PC-3 (cell line): ENCODE measurements around the gene CEBPA. TPM values are rescaled to one million over a fixed set of nuclear protein-coding genes. Genes with fewer than 3 reads are reported as not detected.

Experiments used
- ATAC-seq: fragments of 200-7000 bp; cut with Tn5 transposase; 2 replicates; pipeline ENCODE4 v1.9.1; 2020; ENCODE audit warnings: mild to moderate bottlenecking, moderate library complexity
- Bru-seq: library from RNA; stranded (reverse); fragments of 400-500 nt; gene quantifications from one replicate; lab custom pipeline; 2021; lab: Mats Ljungman, UMichigan
- BruChase-seq, 2 experiments: library from RNA; stranded (reverse); fragments of 400-500 nt; gene quantifications; one replicate each; lab custom pipeline; 2021; lab: Mats Ljungman, UMichigan
- BruUV-seq: library from RNA; stranded (reverse); fragments of 400-500 nt; replicated peaks from 2 replicates; lab custom pipeline; 2021; lab: Mats Ljungman, UMichigan
- CTCF ChIA-PET: fragments of 300-600 bp; sonication (Branson Sonifier 250); formaldehyde crosslinking; loops from one replicate; lab custom pipeline; 2022; ENCODE audit warnings: antibody characterized with exemption; lab: Charles Lee
- POLR2A ChIA-PET: fragments of 300-600 bp; sonication (Branson Sonifier 250); formaldehyde crosslinking; loops from one replicate; lab custom pipeline; 2022; ENCODE audit warnings: antibody characterized with exemption; ENCODE audit not compliant: unreplicated experiment; lab: Charles Lee
- DNase-seq: peaks from one replicate; pipeline ENCODE4 v3.0.0-alpha.2; 2015
- H2AFZ ChIP-seq: fragments of 300-600 bp; sonication (generic); 2 replicates; pipeline ENCODE4 v1.6.0; 2016; ENCODE audit warnings: antibody characterized with exemption, low read length
- H3F3A ChIP-seq: fragments of 300-600 bp; sonication (generic); one replicate; pipeline ENCODE4 v1.6.0; 2017; ENCODE audit warnings: antibody characterized with exemption, low read length, control low read depth, mild to moderate bottlenecking; ENCODE audit not compliant: unreplicated experiment
- H3K27ac ChIP-seq: fragments of 300-600 bp; sonication (generic); 2 replicates; pipeline ENCODE4 v1.5.1; 2016; ENCODE audit warnings: mild to moderate bottlenecking, low read length
- H3K27me3 ChIP-seq: fragments of 300-600 bp; sonication (generic); 2 replicates; pipeline ENCODE4 v1.6.1; 2016; ENCODE audit warnings: low read length, mixed read lengths
- H3K36me3 ChIP-seq: fragments of 300-600 bp; sonication (generic); 2 replicates; pipeline ENCODE4 v1.6.1; 2016; ENCODE audit warnings: low read depth, mixed run types, low read length, mixed read lengths
- H3K4me1 ChIP-seq: fragments of 300-600 bp; sonication (generic); 2 replicates; pipeline ENCODE4 v1.5.1; 2016; ENCODE audit warnings: low read length; ENCODE audit not compliant: insufficient read depth
- H3K4me2 ChIP-seq: fragments of 300-600 bp; sonication (generic); 2 replicates; pipeline ENCODE4 v1.6.0; 2016; ENCODE audit warnings: low read length
- H3K4me3 ChIP-seq: fragments of 300-600 bp; sonication (generic); 2 replicates; pipeline ENCODE4 v1.5.1; 2016; ENCODE audit warnings: mild to moderate bottlenecking, low read length, mixed read lengths
- H3K79me2 ChIP-seq: fragments of 300-600 bp; sonication (generic); 2 replicates; pipeline ENCODE4 v1.6.1; 2017; ENCODE audit warnings: low read length, mixed read lengths
- H3K9ac ChIP-seq: fragments of 300-600 bp; sonication (generic); 2 replicates; pipeline ENCODE4 v1.6.0; 2016; ENCODE audit warnings: mild to moderate bottlenecking, low read length
- H3K9me2 ChIP-seq: fragments of 300-600 bp; sonication (generic); replicated peaks from 2 replicates; pipeline ENCODE4 v1.6.1; 2016; ENCODE audit warnings: mixed run types, low read length, mixed read lengths
- H3K9me3 ChIP-seq: fragments of 300-600 bp; sonication (generic); 2 replicates; pipeline ENCODE4 v1.6.1; 2016; ENCODE audit warnings: low read length, mixed read lengths
- H4K20me1 ChIP-seq: fragments of 300-600 bp; sonication (generic); 2 replicates; pipeline ENCODE4 v1.6.1; 2016; ENCODE audit warnings: low read length, mixed read lengths
- EZH2 ChIP-seq: fragments of 300-600 bp; sonication (generic); IDR thresholded peaks from one replicate; pipeline ENCODE4 v1.6.1; 2017; ENCODE audit warnings: antibody characterized with exemption, mild to moderate bottlenecking, low read length; ENCODE audit not compliant: unreplicated experiment
- EZH2phosphoT487 ChIP-seq: fragments of 300-600 bp; sonication (generic); IDR thresholded peaks from 2 replicates; pipeline ENCODE4 v1.6.1; 2018; ENCODE audit warnings: mild to moderate bottlenecking, antibody characterized with exemption, low read length, borderline replicate concordance
- intact Hi-C: fragments of 100-400 bp; cut with micrococcal nuclease; formaldehyde crosslinking; loops from 2 replicates; pipeline ENCODE4 v1.9.0; 2023
- long read RNA-seq: library from polyadenylated mRNA; unstranded; transcript quantifications from one replicate; pipeline ENCODE4 v2.0.0, GENCODE V29; 2021; ENCODE audit not compliant: unreplicated experiment
- total RNA-seq: library from RNA; depleted of rRNA; stranded (reverse); fragments of >200 nt; gene quantifications from 2 replicates; pipeline ENCODE4 v1.2.3, GENCODE V29; 2014; rRNA removed
- TF ChIP-seq, protein P1 (sequence below): fragments of 300-600 bp; sonication (generic); conservative IDR thresholded peaks from 2 replicates; pipeline ENCODE4 v1.5.1; 2017; ENCODE audit warnings: antibody characterized with exemption, low read depth, mild to moderate bottlenecking, low read length

The CEBPA gene
- total RNA-seq = 2.9 and 6.3 TPM in 2 replicates
- percentile 24 among the genes with signal in this experiment for Bru-seq, nascent RNA
- BruChase-seq, experiment 1, labeled RNA remaining after a 6-hour chase = percentile 24 among the genes with signal in this experiment
- BruChase-seq, experiment 2, labeled RNA remaining after a 2-hour chase = percentile 31 among the genes with signal in this experiment
- long read RNA-seq, partial matches to known transcripts = 0 of 2 reads
- long read RNA-seq, other reads (novel, unspliced or antisense) = 0 of 2 reads

- Histone ChIP-seq H3K27ac (no peak within 1 kb of the TSS), H3F3A (no peaks in the 10 kb centered on the region), H3K4me1 (peaks cover 5% of the 10 kb centered on the region; the same call in 1 of the 2 replicates), H3K4me2 (peak within 1 kb of the TSS; percentile 95), H3K4me3 (peak within 1 kb of the TSS; percentile 71), H2AFZ (peak within 1 kb of the TSS; percentile 93), H3K27me3 (peaks cover 11% of the 10 kb centered on the region), H3K9ac (peak within 1 kb of the TSS; percentile 60), H3K9me2 (no peaks in the 10 kb centered on the region), H3K9me3 (no peaks in the 10 kb centered on the region), H3K79me2 (no peaks in the 10 kb centered on the region), H3K36me3 (no peaks in the 10 kb centered on the region), H4K20me1 (no peaks in the 10 kb centered on the region)
- TF ChIP-seq EZH2phosphoT487 (no peak), EZH2 (no peak)
- TF ChIP-seq, protein P1, sequence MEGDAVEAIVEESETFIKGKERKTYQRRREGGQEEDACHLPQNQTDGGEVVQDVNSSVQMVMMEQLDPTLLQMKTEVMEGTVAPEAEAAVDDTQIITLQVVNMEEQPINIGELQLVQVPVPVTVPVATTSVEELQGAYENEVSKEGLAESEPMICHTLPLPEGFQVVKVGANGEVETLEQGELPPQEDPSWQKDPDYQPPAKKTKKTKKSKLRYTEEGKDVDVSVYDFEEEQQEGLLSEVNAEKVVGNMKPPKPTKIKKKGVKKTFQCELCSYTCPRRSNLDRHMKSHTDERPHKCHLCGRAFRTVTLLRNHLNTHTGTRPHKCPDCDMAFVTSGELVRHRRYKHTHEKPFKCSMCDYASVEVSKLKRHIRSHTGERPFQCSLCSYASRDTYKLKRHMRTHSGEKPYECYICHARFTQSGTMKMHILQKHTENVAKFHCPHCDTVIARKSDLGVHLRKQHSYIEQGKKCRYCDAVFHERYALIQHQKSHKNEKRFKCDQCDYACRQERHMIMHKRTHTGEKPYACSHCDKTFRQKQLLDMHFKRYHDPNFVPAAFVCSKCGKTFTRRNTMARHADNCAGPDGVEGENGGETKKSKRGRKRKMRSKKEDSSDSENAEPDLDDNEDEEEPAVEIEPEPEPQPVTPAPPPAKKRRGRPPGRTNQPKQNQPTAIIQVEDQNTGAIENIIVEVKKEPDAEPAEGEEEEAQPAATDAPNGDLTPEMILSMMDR = no peak; the same call in 1 of the 2 replicates
- ChIA-PET CTCF (no interaction called here), POLR2A (interaction anchor here (0.6 to 0.7 kb wide), 2 partner anchors 15 to 330 kb away, joined by 4 to 5 read pairs; no protein-coding TSS in a partner anchor)
- ATAC-seq = peak; percentile 85
- peak; percentile 74 for DNase-seq
- no TSS peak for BruUV-seq
- intact Hi-C loops = loop anchor here (5.0 kb wide), 1 partner anchor 75 kb away; no protein-coding TSS in a partner anchor
Observed at GRCh38 chr19:33302175-33302973, at the start of gene CEBPA. CEBPA (minus strand) TSS chr19:33302534; CDS start chr19:33302414, 120 bp downstream.

GRCh38 chr19:33350538-33351309 lies 48.4 kb upstream of the CEBPA start:
- intact Hi-C loops = no loop called here
- Histone ChIP-seq H3K4me1 (no peaks in the 10 kb centered on the region), H3K36me3 (no peaks in the 10 kb centered on the region), H3F3A (no peaks in the 10 kb centered on the region), H3K27me3 (peaks cover 27% of the 10 kb centered on the region), H3K4me3 (no peak overlapping the region), H3K9ac (no peak overlapping the region), H3K9me2 (no peaks in the 10 kb centered on the region), H4K20me1 (no peaks in the 10 kb centered on the region), H3K79me2 (no peaks in the 10 kb centered on the region), H3K9me3 (no peaks in the 10 kb centered on the region), H3K27ac (no peak overlapping the region), H3K4me2 (no peak overlapping the region), H2AFZ (no peak overlapping the region)
- CTCF ChIA-PET = no interaction called here
- no TSS peak for BruUV-seq
- peak; percentile 31 for DNase-seq
- TF ChIP-seq EZH2phosphoT487 (no peak), EZH2 (no peak)
- TF ChIP-seq, protein P1 = no peak
- POLR2A ChIA-PET = no interaction called here
- no peak for ATAC-seq
